SK-N-SH treated with all-trans-retinoic acid at 6 μM for 48 hours (cell line): ENCODE measurements around the gene SUSD3.

ENCODE experiments used
- ATAC-seq: fragments of 200-7000 bp; cut with Tn5 transposase; 3 replicates; pipeline ENCODE4 v1.9.1; 2020; ENCODE audit warnings: mild to moderate bottlenecking, moderate library complexity
- ARNTL ChIP-seq: fragments of 450-650 bp; formaldehyde crosslinking; IDR thresholded peaks from 2 replicates; pipeline ENCODE4 v1.5.0; 2020; ENCODE audit warnings: low read depth, mild to moderate bottlenecking, moderate library complexity, borderline replicate concordance
- BACH2 ChIP-seq: fragments of 250-450 bp; sonication (Bioruptor Pico); IDR thresholded peaks from 2 replicates; pipeline ENCODE4 v1.9.0; 2021; ENCODE audit warnings: mild to moderate bottlenecking, borderline replicate concordance
- CSDC2 ChIP-seq: fragments of 250-450 bp; sonication (Bioruptor Pico); IDR thresholded peaks from 2 replicates; pipeline ENCODE4 v1.5.0; 2020; ENCODE audit warnings: mild to moderate bottlenecking, moderate library complexity
- ESRRG ChIP-seq: fragments of 250-450 bp; sonication (Bioruptor Pico); IDR thresholded peaks from 2 replicates; pipeline ENCODE4 v1.6.1; 2021; ENCODE audit warnings: mild to moderate bottlenecking
- ISL1 ChIP-seq: fragments of 250-450 bp; sonication (Bioruptor Pico); IDR thresholded peaks from 2 replicates; pipeline ENCODE4 v2.1.2; 2022; ENCODE audit warnings: mild to moderate bottlenecking, moderate library complexity
- POU6F1 ChIP-seq: fragments of 250-450 bp; sonication (Bioruptor Pico); IDR thresholded peaks from 2 replicates; pipeline ENCODE4 v1.8.0; 2021; ENCODE audit warnings: low read depth, mild to moderate bottlenecking, moderate library complexity, borderline replicate concordance
- PPARA ChIP-seq: fragments of 250-450 bp; sonication (Bioruptor Pico); IDR thresholded peaks from 2 replicates; pipeline ENCODE4 v1.5.0; 2020; ENCODE audit warnings: mild to moderate bottlenecking, borderline replicate concordance
- SNAI2 ChIP-seq: fragments of 250-450 bp; sonication (Bioruptor Pico); IDR thresholded peaks from 2 replicates; pipeline ENCODE4 v1.5.0; 2020; ENCODE audit warnings: mild to moderate bottlenecking, moderate library complexity
- TCF4 ChIP-seq: fragments of 250-450 bp; sonication (Bioruptor Pico); IDR thresholded peaks from 2 replicates; pipeline ENCODE4 v1.8.0; 2021; ENCODE audit warnings: mild to moderate bottlenecking, moderate library complexity, borderline replicate concordance
- TOX ChIP-seq: fragments of 250-450 bp; sonication (Bioruptor Pico); IDR thresholded peaks from 2 replicates; pipeline ENCODE4 v1.8.0; 2021; ENCODE audit warnings: mild to moderate bottlenecking, moderate library complexity, borderline replicate concordance
- TSHZ2 ChIP-seq: fragments of 250-450 bp; sonication (Bioruptor Pico); IDR thresholded peaks from 2 replicates; pipeline ENCODE4 v1.5.0; 2020; ENCODE audit warnings: mild to moderate bottlenecking, moderate library complexity
- ZC3H10 ChIP-seq: fragments of 250-450 bp; sonication (Bioruptor Pico); IDR thresholded peaks from 2 replicates; pipeline ENCODE4 v1.5.1; 2021; ENCODE audit warnings: mild to moderate bottlenecking, moderate library complexity
- ZFP3 ChIP-seq: fragments of 250-450 bp; sonication (Bioruptor Pico); IDR thresholded peaks from 2 replicates; pipeline ENCODE4 v1.5.0; 2020; ENCODE audit warnings: mild to moderate bottlenecking, moderate library complexity
- ZNF565 ChIP-seq: fragments of 450-650 bp; formaldehyde crosslinking; conservative IDR thresholded peaks from 2 replicates; pipeline ENCODE4 v1.5.0; 2020; ENCODE audit warnings: low read depth, mild to moderate bottlenecking, moderate library complexity
- ZNF8 ChIP-seq: fragments of 450-650 bp; formaldehyde crosslinking; IDR thresholded peaks from 2 replicates; pipeline ENCODE4 v1.5.0; 2020; ENCODE audit warnings: mild to moderate bottlenecking, moderate library complexity
- TF ChIP-seq, protein P1 (sequence below): fragments of 250-450 bp; sonication (Bioruptor Pico); IDR thresholded peaks from 2 replicates; pipeline ENCODE4 v1.5.1; 2020; ENCODE audit warnings: low read depth, mild to moderate bottlenecking, moderate library complexity

Gene SUSD3

GRCh38 chr9:93096811-93097382, 38.4 kb downstream of the SUSD3 start:
- TF ChIP-seq ARNTL (CRISPR knock-in tag) (no peak), ZNF8 (CRISPR knock-in tag) (no peak), TSHZ2 (CRISPR knock-in tag) (no peak), PPARA (CRISPR knock-in tag) (no peak)
- no peak for ATAC-seq

GRCh38 chr9:93097511-93098201, 39.2 kb downstream of the SUSD3 start:
- no peak for TF ChIP-seq SNAI2 (CRISPR knock-in tag)
- TF ChIP-seq CSDC2 (CRISPR knock-in tag): no peak
- no peak for TF ChIP-seq BACH2 (CRISPR knock-in tag)
- no peak for TF ChIP-seq ZFP3 (CRISPR knock-in tag)
- no peak for TF ChIP-seq ARNTL (CRISPR knock-in tag)
- TF ChIP-seq ZC3H10 (CRISPR knock-in tag): no peak
- TF ChIP-seq POU6F1 (CRISPR knock-in tag): no peak
- TF ChIP-seq ISL1 (CRISPR knock-in tag): no peak
- ATAC-seq: no peak

GRCh38 chr9:93098236-93098946, 39.9 kb downstream of the SUSD3 start:
- TF ChIP-seq, protein P1, sequence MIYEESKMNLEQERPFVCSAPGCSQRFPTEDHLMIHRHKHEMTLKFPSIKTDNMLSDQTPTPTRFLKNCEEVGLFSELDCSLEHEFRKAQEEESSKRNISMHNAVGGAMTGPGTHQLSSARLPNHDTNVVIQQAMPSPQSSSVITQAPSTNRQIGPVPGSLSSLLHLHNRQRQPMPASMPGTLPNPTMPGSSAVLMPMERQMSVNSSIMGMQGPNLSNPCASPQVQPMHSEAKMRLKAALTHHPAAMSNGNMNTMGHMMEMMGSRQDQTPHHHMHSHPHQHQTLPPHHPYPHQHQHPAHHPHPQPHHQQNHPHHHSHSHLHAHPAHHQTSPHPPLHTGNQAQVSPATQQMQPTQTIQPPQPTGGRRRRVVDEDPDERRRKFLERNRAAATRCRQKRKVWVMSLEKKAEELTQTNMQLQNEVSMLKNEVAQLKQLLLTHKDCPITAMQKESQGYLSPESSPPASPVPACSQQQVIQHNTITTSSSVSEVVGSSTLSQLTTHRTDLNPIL: no peak
- TF ChIP-seq BACH2 (CRISPR knock-in tag): no peak
- TF ChIP-seq ZFP3 (CRISPR knock-in tag): 0 out of 2 replicates have a peak, but pooled peaks have one; percentile 38
- peak; percentile 81 for ATAC-seq

DNA sequence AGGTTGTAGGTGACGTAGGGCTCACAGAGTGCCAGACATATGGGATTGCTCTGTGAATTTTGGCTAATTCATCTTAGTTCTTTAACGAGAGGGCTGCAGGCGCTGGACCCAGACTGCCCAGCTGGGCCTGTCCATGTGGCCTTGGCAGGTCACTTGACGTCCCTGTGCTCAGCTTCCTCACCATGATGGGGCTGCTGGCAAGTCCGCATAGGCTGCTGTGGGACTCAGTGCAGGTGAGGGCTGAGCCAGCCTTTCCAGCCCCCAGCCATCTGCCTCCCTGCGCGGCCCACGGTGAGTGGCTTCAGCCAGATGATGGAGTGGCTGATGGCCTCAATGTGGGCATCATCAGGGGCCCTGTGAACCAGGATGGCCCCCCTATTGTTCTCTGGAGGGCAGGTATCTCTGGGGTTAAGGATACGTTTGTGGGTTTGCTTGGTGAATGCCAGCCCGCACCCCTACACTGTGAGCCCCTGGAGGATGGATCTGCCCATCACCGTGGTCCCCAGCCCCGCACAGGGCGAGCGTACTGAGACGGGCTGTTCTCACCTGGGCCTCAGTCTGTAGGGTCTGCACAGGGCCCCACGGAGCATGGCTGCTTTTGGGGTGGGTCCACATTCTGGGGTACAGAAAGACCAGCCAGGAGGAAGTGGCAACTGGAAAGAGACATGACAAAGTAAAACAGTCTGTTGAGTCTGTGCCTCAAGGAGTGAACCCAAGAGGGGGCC, 41.2 kb downstream of the SUSD3 start:
- no peak for TF ChIP-seq SNAI2 (CRISPR knock-in tag)
- no peak for TF ChIP-seq TCF4 (CRISPR knock-in tag)
- TF ChIP-seq ISL1 (CRISPR knock-in tag): no peak
- TF ChIP-seq TOX (CRISPR knock-in tag): no peak
- no peak for TF ChIP-seq PPARA (CRISPR knock-in tag)
- no peak for TF ChIP-seq BACH2 (CRISPR knock-in tag)
- no peak for TF ChIP-seq ARNTL (CRISPR knock-in tag)
- TF ChIP-seq POU6F1 (CRISPR knock-in tag): no peak
- TF ChIP-seq TSHZ2 (CRISPR knock-in tag): no peak
- no peak for TF ChIP-seq ESRRG
- TF ChIP-seq ZNF565 (CRISPR knock-in tag): no peak
- ATAC-seq: no peak
